C4-2B (cell line): ENCODE measurements around the gene DDX24.

Experiments used
- CTCF ChIP-seq: fragments of 450-650 bp; conservative IDR thresholded peaks from 2 replicates; pipeline ENCODE4 v1.5.1; 2017; ENCODE audit warnings: mild to moderate bottlenecking
- ZFX ChIP-seq: fragments of 450-650 bp; IDR thresholded peaks from 2 replicates; pipeline ENCODE4 v1.6.1; 2017

DNA sequence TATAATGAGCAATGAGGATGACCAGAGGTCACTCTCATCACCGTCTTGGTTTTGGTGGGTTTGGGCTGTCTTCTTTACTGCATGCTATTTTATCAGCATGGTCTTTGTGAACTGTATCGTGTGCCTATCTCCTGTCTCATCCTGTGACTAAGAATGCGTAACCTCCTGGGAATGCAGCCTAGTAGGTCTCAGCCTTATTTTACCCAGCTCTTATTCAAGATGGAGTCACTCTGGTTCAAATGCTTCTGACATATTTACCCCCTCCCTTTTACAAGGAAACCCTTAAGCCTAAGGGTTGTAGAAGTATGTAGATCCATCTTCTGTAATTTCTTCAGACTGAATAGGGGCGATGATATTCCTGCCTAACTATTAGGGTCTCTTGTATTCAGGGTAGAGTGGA is 8.5 kb upstream of the DDX24 start:
- TF ChIP-seq CTCF (no peak), ZFX (no peak)
